Transverse colon (tissue), 4 donors: ENCODE results near the gene RTEL1. TPM values are rescaled to one million over a fixed set of nuclear protein-coding genes. Genes with fewer than 3 reads are reported as not detected.
"Not testable (repeated sequence)": the region's sequence is repeated elsewhere in the genome, so short reads cannot be mapped to it uniquely, and the experiment has no call there.

Source experiments
- DNase-seq: peaks from one replicate; pipeline ENCODE4 v3.0.0-alpha.2; 2019
- H3K27ac ChIP-seq, 4 donors: fragments of 200-600 bp; sonication (generic); 2 replicates each; pipeline ENCODE4 v1.5.1; 2016 to 2018; ENCODE audit warnings: inconsistent platforms in 4 of 4
- H3K27me3 ChIP-seq: fragments of 200-600 bp; sonication (generic); 2 replicates; pipeline ENCODE4 v1.5.1; 2017; ENCODE audit warnings: inconsistent platforms
- H3K36me3 ChIP-seq, 4 donors: fragments of 200-600 bp; sonication (generic); 2 replicates each; pipeline ENCODE4 v1.5.1; 2017 to 2019; ENCODE audit warnings: inconsistent platforms in 4 of 4
- H3K4me1 ChIP-seq, 4 donors: fragments of 200-600 bp; sonication (generic); 2 replicates each; pipeline ENCODE4 v1.5.1; 2017 to 2020; ENCODE audit warnings: inconsistent platforms in 4 of 4
- H3K4me3 ChIP-seq, 4 donors: fragments of 200-600 bp; sonication (generic); 1 replicate in 1 of 4; 2 replicates in 3 of 4; pipeline versions ENCODE4 v1.5.1 to v1.6.1; 2017 to 2019; ENCODE audit warnings: inconsistent platforms in 4 of 4
- H3K9me3 ChIP-seq, 2 donors: fragments of 200-600 bp; sonication (generic); 2 replicates each; pipeline ENCODE4 v1.5.1; 2017 to 2019; ENCODE audit warnings: inconsistent platforms in 2 of 2
- EP300 ChIP-seq: sonication (generic); formaldehyde crosslinking; IDR thresholded peaks from one replicate; pipeline ENCODE4 v1.6.1; 2017; ENCODE audit warnings: antibody characterized with exemption, low read depth
- POLR2A ChIP-seq: fragments of 450-650 bp; IDR thresholded peaks from one replicate; pipeline ENCODE4 v1.6.1; 2016; ENCODE audit warnings: antibody characterized with exemption, mild to moderate bottlenecking, moderate library complexity
- POLR2AphosphoS5 ChIP-seq, 3 donors: sonication (generic); formaldehyde crosslinking; IDR thresholded peaks; one replicate each; pipeline ENCODE4 v1.6.1; 2016; ENCODE audit warnings: antibody characterized with exemption in 3 of 3
- WGBS, 2 donors: methylation state at CpG; one replicate each; pipeline ENCODE4 v1.1.5; 2018; ENCODE audit warnings: low coverage in 1 of 2; 5-methylcytosine and 5-hydroxymethylcytosine counted together
- in situ Hi-C, 4 donors: fragments of 200-750 bp; cut with MboI; loops; one replicate each; pipeline versions ENCODE4 v1.15.0 to v1.15.1; 2017; ENCODE audit warnings: low sequenced_read_pairs in 3 of 4, low pct_ligation_motif_present in 1 of 4, low pct_unique_long_range_greater_than_20kb in 1 of 4
- intact Hi-C: fragments of 100-400 bp; cut with DNase I; formaldehyde crosslinking; loops from one replicate; pipeline ENCODE4 v1.15.1; 2023; ENCODE audit warnings: low total_unique reads
- total RNA-seq, 4 donors: library from RNA; depleted of rRNA; stranded (reverse); fragments of >200 nt; gene quantifications; one replicate each; pipeline ENCODE4 v1.1.0, GENCODE V29; 2016
- TF ChIP-seq, protein P1 (sequence below), 5 experiments: fragments of 200-600 bp in 3 of 5; fragments of 450-650 bp in 2 of 5; sonication (generic) in 3 of 5; IDR thresholded peaks; 1 replicate in 2 of 5; 2 replicates in 3 of 5; pipeline ENCODE4 v1.5.1; 2016 to 2017; ENCODE audit warnings: antibody characterized with exemption in 5 of 5, inconsistent platforms in 3 of 5, mild to moderate bottlenecking in 2 of 5, moderate library complexity in 1 of 5

RTEL1 gene
- total RNA-seq, 4 donors from 2014 or later: 18.8 to 84.9 (median 24.1) TPM

DNA sequence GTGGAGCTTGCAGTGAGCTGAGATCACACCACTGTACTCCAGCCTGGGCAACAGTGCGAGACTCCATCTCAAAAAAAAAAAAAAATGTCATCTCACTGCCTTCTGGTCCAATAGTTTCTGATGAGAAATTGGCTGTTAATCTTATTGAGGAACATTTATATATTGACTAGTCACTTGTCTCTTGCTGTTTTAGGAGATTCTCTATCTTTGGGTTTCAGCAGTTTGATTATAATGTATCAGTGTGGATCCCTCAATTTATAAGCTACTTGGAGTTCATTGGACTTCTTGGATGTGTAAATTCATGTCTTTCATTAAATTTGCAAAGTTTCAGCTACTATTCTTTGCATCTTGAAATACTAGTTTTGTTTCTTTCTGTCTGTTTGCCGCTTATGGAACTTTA lies 60.9 kb downstream of the RTEL1 start:
- Histone ChIP-seq H3K9me3 (peaks cover 4 to 8% of the 10 kb centered on the region in 2 donors), H3K36me3 (peaks cover 0 to 31% (median 10%) of the 10 kb centered on the region in 4 donors), H3K27ac (no peak overlapping the region), H3K27me3 (no peaks in the 10 kb centered on the region), H3K4me1 (no peaks in the 10 kb centered on the region), H3K4me3 (no peak overlapping the region)
- 94 to 100% methylated on average over 2 of the region's 2 CpGs for WGBS, 2 donors
- no peak for DNase-seq
- TF ChIP-seq, protein P1, sequence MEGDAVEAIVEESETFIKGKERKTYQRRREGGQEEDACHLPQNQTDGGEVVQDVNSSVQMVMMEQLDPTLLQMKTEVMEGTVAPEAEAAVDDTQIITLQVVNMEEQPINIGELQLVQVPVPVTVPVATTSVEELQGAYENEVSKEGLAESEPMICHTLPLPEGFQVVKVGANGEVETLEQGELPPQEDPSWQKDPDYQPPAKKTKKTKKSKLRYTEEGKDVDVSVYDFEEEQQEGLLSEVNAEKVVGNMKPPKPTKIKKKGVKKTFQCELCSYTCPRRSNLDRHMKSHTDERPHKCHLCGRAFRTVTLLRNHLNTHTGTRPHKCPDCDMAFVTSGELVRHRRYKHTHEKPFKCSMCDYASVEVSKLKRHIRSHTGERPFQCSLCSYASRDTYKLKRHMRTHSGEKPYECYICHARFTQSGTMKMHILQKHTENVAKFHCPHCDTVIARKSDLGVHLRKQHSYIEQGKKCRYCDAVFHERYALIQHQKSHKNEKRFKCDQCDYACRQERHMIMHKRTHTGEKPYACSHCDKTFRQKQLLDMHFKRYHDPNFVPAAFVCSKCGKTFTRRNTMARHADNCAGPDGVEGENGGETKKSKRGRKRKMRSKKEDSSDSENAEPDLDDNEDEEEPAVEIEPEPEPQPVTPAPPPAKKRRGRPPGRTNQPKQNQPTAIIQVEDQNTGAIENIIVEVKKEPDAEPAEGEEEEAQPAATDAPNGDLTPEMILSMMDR (IDR thresholded peaks at IDR 0.05): no peak
- TF ChIP-seq POLR2AphosphoS5 (IDR thresholded peaks at IDR 0.05) (no peak), POLR2A (no peak), EP300 (no peak)
- intact Hi-C loops: no loop called here
- in situ Hi-C loops: no loop called here

DNA sequence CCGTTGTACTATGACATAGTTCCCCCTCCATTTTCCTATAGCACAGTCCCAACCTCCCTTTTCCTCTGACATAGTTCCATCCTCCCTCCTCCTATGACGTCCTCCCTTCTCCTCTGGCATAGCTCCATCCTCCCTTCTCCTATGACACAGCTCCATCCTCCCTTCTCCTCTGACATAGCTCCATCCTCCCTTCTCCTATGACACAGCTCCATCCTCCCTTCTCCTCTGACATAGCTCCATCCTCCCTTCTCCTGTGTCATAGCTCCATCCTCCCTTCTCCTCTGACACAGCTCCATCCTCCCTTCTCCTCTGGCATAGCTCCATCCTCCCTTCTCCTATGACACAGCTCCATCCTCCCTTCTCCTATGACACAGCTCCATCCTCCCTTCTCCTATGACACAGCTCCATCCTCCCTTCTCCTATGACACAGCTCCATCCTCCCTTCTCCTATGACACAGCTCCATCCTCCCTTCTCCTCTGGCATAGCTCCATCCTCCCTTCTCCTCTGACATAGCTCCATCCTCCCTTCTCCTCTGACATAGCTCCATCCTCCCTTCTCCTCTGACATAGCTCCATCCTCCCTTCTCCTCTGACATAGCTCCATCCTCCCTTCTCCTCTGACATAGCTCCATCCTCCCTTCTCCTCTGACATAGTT lies 65.0 kb downstream of the RTEL1 start:
- H3K27me3 ChIP-seq, H3K4me3 ChIP-seq, intact Hi-C loops, H3K27ac ChIP-seq, in situ Hi-C loops, DNase-seq: not testable (repeated sequence)
- 83 to 87% methylated on average over 1 to 2 of the region's 2 CpGs for WGBS, 2 donors
- peaks cover 0 to 16% (median 8%) of the 10 kb centered on the region in 4 donors for H3K4me1 ChIP-seq
- peaks cover 0 to 20% (median 6%) of the 10 kb centered on the region in 4 donors for H3K36me3 ChIP-seq
- peaks cover 3 to 14% of the 10 kb centered on the region in 2 donors for H3K9me3 ChIP-seq

DNA sequence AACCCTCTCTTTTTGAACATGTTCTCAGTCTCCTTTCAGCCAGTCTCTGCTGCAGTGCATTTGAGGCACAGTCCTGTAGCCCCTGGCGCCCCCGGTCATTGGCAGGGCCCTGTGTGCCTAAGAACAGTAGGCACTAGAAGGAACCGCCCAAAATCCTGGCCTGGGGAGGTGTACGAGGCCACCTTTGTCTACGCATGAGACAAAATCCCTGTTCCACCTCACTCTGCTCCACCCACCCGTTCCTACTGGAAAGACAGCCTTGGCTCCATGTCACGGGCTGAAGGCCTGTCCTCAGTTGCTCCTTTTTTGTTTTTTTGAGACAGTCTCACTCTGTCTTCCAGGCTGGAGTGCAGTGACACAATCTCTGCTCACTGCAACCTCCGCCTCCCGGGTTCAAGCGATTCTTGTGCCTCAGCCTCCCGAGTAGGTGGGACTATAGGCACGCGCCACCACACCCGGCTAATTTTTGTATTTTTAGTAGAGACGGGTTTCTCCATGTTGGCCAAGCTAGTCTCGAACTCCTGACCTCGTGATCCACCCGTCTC lies 72.1 kb downstream of the RTEL1 start:
- DNase-seq, in situ Hi-C loops, H3K36me3 ChIP-seq, H3K27me3 ChIP-seq, H3K9me3 ChIP-seq, intact Hi-C loops, H3K4me3 ChIP-seq: not testable (repeated sequence)
- H3K27ac ChIP-seq: peak overlapping the region in 1 of 4 donors; percentile 48
- 85% methylated on average over 18 of the region's 18 CpGs; no CpG with 5 or more reads in 1 of the 2 donors for WGBS, 2 donors
- peaks cover 0 to 23% (median 8%) of the 10 kb centered on the region in 4 donors for H3K4me1 ChIP-seq

DNA sequence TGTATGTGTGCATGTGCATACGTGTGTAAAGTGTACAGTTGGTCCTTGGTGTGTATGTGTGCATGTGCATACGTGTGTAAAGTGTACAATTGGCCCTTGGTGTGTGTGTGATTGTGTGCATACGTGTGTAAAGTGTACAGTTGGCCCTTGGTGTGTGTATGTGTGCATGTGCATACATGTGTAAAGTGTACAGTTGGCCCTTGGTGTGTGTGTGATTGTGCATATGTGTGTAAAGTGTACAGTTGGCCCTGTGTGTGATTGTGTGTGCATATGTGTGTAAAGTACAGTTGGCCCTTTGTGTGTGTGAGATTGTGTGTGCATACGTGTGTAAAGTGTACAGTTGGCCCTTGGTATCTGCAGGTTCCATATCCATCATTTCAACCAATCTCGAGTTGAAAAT lies 73.3 kb downstream of the RTEL1 start:
- DNase-seq: no peak
- H3K36me3 ChIP-seq: peaks cover 0 to 2% (median 0%) of the 10 kb centered on the region in 4 donors

More for the DNA sequence above, 73.3 kb downstream of the RTEL1 start:
- Histone ChIP-seq H3K27ac (peak overlapping the region in 1 of 4 donors; percentile 48), H3K9me3 (no peaks in the 10 kb centered on the region), H3K4me1 (peaks cover 6 to 32% (median 14%) of the 10 kb centered on the region in 4 donors), H3K4me3 (no peak overlapping the region), H3K27me3 (no peaks in the 10 kb centered on the region)
- in situ Hi-C loops (no loop called here), intact Hi-C loops (no loop called here)
- WGBS, 2 donors: 83 to 100% methylated on average over 1 to 5 of the region's 5 CpGs
- TF ChIP-seq, protein P1 (IDR thresholded peaks at IDR 0.05): no peak
- TF ChIP-seq POLR2AphosphoS5 (IDR thresholded peaks at IDR 0.05) (no peak), EP300 (no peak), POLR2A (no peak)
